Inferior parietal cortex (tissue), 1 donor: ENCODE measurements around the gene UPK3BL1.
"Not testable (repeated sequence)": the region's sequence is repeated elsewhere in the genome, so short reads cannot be mapped to it uniquely, and the experiment has no call there.

ENCODE experiments used
- DNase-seq: peaks from one replicate; pipeline ENCODE4 v3.0.0-alpha.2; 2016; ENCODE audit errors: extremely low spot score

UPK3BL1 gene

GRCh38 chr7:102627271-102627904, 15.2 kb downstream of the UPK3BL1 start:
- not testable (repeated sequence) for DNase-seq

- DNase-seq = not testable (repeated sequence)
Observed at GRCh38 chr7:102618122-102618521, 24.5 kb downstream of the UPK3BL1 start.

- DNase-seq = peak; percentile 1
Observed at GRCh38 chr7:102616507-102617125, 26.0 kb downstream of the UPK3BL1 start, which contains the start of gene RASA4. RASA4 (minus strand) TSS chr7:102616756; CDS start chr7:102616689, 67 bp downstream.

GRCh38 chr7:102615930-102616329, 26.7 kb downstream of the UPK3BL1 start:
- not testable (repeated sequence) for DNase-seq

- DNase-seq = not testable (repeated sequence)
Observed at GRCh38 chr7:102614873-102615272, 27.7 kb downstream of the UPK3BL1 start.

GRCh38 chr7:102614346-102614697, 28.3 kb downstream of the UPK3BL1 start:
- not testable (repeated sequence) for DNase-seq

- DNase-seq = not testable (repeated sequence)
Observed at GRCh38 chr7:102613575-102614345, 28.8 kb downstream of the UPK3BL1 start.

- peak; percentile 1 for DNase-seq
Observed at GRCh38 chr7:102611675-102612325, 30.8 kb downstream of the UPK3BL1 start.

- not testable (repeated sequence) for DNase-seq
Observed at GRCh38 chr7:102611013-102611674, 31.4 kb downstream of the UPK3BL1 start.

- DNase-seq = not testable (repeated sequence)
Observed at GRCh38 chr7:102610441-102610840, 32.1 kb downstream of the UPK3BL1 start.

- not testable (repeated sequence) for DNase-seq
Observed at GRCh38 chr7:102609734-102610133, 32.9 kb downstream of the UPK3BL1 start.

GRCh38 chr7:102606848-102607247, 35.7 kb downstream of the UPK3BL1 start:
- not testable (repeated sequence) for DNase-seq

GRCh38 chr7:102604431-102605145, 38.0 kb downstream of the UPK3BL1 start:
- not testable (repeated sequence) for DNase-seq

GRCh38 chr7:102602317-102602716, 40.3 kb downstream of the UPK3BL1 start:
- not testable (repeated sequence) for DNase-seq

GRCh38 chr7:102599699-102600098, 42.9 kb downstream of the UPK3BL1 start:
- not testable (repeated sequence) for DNase-seq

GRCh38 chr7:102596036-102596435, 46.6 kb downstream of the UPK3BL1 start:
- DNase-seq = not testable (repeated sequence)

- DNase-seq = not testable (repeated sequence)
Observed at GRCh38 chr7:102593637-102594334, 48.8 kb downstream of the UPK3BL1 start.

- not testable (repeated sequence) for DNase-seq
Observed at GRCh38 chr7:102592477-102593019, 50.0 kb downstream of the UPK3BL1 start.

- not testable (repeated sequence) for DNase-seq
Observed at GRCh38 chr7:102589857-102590256, 52.7 kb downstream of the UPK3BL1 start.
